GM21737 (cell line): ENCODE measurements around the gene SIK2.
"Not testable (repeated sequence)": the region's sequence is repeated elsewhere in the genome, so short reads cannot be mapped to it uniquely, and the experiment has no call there.

Experiments used
- ATAC-seq: cut with Tn5 transposase; IDR thresholded peaks from one replicate; pipeline ENCODE4 v1.9.1; 2021; ENCODE audit warnings: mild to moderate bottlenecking, moderate library complexity; ENCODE audit not compliant: unreplicated experiment

The SIK2 gene

GRCh38 chr11:111694851-111695250 lies 92.6 kb downstream of the SIK2 start:
- ATAC-seq: no peak

DNA sequence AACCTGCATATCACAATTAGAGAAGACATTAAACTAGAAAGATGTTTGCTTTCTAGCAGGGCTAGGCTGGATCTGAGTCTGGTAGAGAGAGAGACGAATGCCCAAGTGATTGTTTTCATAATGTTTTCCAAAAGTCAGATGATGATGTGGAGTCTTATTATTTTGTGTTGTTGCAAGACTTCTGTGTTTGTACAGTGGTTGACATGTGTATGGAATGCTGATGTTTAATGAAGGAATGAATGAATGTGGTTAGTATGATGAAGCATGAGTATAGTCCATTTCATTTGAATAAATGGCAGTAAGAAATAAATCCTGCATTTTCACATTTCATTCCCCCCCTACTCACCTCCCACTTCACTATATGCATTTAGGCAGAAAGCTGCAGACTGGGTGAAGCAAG lies 94.3 kb downstream of the SIK2 start:
- ATAC-seq: no peak

DNA sequence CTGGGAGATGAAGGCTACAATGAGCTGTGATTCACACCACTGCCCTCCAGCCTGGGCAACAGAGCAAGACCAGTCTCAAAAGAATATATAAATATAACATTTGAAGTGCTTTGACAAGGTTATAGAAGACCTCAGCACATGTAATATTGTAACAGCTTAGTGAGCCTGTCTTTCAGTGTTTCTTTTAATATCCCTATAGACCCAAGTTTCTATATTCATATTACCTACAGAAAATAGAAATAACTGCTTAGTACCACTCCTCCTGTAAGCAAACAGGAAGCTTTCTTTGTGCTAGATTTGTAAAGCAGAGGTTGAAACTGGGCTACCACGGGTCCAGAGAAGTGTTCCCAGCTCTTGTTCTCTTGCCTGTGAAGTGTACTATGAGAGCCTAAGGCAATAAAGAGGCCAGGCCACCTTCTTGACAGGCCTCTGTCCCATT lies 95.7 kb downstream of the SIK2 start:
- peak; percentile 63 for ATAC-seq

DNA sequence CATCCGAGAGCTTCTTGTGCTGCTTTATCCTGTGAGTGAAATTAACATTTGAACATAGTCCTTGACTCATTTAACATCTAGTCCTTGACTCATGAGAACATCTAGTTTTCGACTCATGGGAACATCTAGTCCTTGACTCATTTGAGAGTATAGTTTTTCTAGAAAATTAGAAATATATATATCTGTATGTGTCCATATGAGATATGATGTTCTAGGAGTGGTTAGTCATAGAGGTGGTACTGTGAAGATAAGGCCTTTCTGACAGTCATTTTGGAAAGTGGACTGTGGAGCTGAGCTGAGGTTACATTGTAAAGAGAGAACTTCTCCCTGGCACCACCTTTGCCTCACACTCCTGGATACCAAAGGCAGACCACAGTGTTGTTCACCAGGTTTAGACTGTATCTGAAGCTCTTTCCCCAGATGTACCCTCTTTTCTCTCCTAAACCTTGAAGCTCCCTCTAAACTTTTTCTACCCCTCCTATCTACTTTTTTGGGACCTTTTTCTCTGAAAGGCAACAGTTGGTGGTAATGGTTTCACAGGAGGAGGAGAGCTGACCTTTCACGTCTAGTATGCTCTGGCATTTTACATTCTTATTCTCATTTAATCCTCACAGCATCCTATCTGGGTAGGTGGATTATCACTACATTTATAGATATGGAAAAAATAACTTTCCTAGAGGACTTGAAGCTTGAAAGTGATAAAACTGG lies 96.8 kb downstream of the SIK2 start:
- ATAC-seq: no peak

DNA sequence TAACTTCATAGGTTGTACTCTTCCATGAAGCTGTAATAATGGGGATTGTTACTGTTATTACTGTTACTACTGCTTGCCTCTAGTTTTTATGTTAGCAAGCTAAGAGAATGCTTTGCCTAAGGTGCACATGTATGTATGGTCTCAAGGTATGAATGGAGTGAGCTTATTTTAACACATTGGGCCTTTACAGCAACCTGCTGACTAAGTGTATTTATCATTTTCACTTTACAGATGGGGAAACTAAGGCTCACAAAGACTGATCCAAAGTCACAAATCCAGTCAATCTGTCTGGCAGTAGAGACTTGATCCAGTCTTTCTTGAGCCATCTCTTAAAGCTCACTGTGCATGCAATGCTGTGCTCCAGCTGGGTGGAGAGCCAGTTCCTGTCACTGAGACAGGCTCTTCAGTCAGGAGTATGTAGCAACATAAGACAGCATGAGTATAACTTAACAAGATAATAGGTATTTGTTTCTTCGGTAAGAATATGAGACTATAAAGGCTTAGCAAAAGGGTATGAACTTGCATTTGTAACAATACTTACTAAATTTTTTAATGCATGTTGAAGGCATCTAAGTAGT lies 97.4 kb downstream of the SIK2 start:
- ATAC-seq: no peak

DNA sequence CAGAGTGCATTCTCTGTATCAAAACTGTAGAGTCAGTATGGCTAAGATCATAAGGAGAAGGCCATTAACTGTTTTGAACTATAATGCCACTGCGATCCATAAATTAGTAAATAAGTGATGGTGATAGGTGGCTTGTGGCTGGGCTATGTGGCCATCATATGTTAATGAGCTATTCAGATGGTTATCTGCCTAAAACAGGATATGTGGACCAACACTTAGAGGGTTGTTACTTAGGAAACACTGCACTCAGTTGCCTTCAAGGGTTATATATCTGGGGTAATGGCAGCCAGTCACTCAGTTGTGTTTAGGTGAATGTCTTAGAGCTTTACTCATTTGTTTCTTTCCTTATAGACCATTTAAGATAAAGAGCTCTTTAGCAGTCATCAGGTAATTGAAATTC lies 97.9 kb downstream of the SIK2 start:
- ATAC-seq: no peak

DNA sequence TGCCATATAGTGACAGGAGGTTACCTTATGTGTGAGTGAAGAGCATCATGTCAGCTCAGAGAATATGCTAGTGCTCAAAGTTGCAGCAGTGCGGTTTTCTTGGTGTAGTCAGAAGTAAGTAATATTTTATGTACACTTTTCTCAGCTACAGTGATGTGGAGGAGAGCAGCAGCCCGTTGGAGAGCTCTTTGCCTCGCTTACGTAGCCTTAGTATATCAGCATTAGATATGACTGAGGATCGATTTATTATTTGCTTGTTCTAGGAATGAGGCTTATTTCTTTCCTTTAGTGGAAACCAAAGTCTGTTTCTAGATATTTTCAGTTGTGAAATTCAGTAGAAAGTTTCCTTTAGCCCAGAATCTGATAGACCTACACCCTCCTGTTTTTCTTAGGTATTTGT lies 100.4 kb downstream of the SIK2 start:
- ATAC-seq: no peak

- ATAC-seq: no peak
These were observed 101.3 kb downstream of the SIK2 start for GRCh38 chr11:111703576-111703975.

DNA sequence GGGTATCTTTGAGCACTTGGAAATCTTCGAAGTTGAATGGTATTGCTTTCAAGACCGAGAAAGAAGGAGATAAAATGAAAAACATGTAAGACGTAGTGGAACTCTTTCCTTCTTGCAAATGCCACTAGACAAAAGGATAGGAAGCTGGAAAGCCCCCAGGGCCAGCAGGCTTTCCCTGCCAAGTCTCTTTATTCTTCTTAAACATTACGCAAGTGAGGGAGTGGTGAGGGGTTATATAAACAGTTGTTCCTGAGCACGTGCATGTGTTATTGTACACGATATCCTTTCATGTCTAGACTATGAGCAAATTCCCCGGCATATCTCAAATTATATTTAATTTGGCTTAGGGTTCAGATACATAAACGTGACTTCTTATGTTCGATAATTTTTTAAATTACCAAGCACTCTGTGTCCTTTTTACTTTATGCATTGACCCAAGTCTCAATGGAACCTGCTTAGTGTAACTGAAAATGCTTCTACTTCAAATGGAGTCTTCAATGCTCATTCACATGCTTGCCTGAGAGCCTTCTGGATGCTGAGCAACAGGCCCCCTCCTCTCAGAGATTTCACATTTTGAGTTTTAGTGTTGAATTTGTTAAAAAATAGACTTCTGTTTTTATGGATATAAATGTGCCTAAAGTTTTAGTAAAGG lies 104.9 kb downstream of the SIK2 start:
- ATAC-seq: no peak

DNA sequence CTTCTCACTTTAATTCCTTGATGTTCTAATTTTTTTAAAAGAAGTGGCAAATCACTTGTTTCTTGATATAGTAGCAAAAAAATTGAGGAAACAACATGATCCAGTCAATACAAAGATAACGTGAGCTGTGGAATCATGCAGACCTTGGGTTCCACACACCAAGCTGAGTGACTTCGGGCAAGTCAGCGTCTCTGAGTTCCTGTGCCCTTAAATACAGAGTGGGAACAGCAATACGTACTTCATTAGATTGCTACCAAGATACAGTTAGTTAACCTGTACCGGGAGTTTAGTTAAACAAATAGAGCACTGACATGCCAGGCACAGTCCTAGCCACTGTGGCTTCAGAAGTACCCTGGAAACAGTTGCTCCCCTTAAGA lies 105.4 kb downstream of the SIK2 start:
- ATAC-seq: no peak

DNA sequence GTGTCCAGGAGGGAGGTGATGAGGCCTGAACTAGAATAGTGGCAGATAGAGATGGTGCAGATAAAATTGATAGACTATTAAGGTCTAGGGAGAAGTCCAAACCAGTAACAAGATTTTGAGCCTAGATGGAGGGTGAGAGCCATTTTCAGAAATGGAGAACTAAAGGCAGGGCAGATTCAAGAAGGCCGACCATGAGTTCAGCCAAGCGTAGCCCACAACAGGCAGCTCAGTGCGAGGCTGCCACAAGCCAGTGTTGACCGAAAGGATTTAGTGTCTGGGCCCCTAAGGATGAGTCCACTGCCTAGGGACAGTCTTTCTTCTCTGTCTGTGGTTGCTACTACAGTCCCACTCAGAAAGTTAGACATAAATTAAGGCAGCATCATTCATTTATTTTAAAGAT lies 112.3 kb downstream of the SIK2 start:
- no peak for ATAC-seq

GRCh38 chr11:111715142-111715816 lies 113.0 kb downstream of the SIK2 start:
- no peak for ATAC-seq

- ATAC-seq: not testable (repeated sequence)
These were observed 115.4 kb downstream of the SIK2 start for GRCh38 chr11:111717660-111718059.

- no peak for ATAC-seq
These were observed 116.2 kb downstream of the SIK2 start for GRCh38 chr11:111718436-111718835.

DNA sequence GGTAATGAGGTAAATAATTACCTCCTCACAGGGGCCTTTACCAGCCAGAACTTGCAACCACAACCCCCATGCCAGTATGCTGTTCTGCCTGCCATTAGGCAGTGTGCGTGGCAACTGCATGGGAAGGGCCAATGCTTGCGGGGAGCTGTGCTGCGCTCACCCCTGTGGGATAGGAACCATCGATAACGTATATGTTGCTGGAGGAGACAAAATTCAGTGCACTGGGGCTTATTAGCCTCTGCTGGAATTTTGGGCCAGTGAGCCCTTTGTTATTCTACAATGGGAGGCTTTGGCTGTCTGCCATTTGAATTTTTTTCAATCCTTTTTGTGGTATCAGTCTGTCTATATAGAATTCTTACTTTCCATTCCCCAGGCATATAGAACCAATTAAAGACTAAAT lies 116.6 kb downstream of the SIK2 start:
- no peak for ATAC-seq

GRCh38 chr11:111719379-111719778 lies 117.1 kb downstream of the SIK2 start:
- no peak for ATAC-seq

- no peak for ATAC-seq
These were observed 118.7 kb downstream of the SIK2 start for GRCh38 chr11:111720801-111721494.

DNA sequence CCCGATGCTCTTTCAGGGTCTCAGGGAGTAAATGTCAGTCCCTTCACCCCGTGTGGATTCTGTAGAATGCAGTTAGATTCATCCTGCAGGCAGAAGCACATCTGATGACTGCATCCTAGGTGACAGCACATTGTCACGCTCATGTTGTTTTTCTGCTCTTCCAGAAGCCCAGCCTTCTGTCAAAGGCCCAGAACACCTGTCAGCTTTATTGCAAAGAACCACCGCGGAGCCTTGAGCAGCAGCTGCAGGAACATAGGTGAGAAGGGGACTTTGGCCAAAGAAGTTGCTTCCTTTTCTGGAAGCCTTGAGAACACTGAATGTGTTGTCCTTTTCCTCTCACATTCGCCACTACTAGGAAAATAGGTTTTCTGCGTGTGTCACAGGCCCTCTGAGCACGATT lies 120.3 kb downstream of the SIK2 start:
- ATAC-seq: no peak

- no peak for ATAC-seq
These were observed 121.3 kb downstream of the SIK2 start for GRCh38 chr11:111723595-111723994.

- ATAC-seq: no peak
These were observed 122.4 kb downstream of the SIK2 start for GRCh38 chr11:111724615-111725129.

DNA sequence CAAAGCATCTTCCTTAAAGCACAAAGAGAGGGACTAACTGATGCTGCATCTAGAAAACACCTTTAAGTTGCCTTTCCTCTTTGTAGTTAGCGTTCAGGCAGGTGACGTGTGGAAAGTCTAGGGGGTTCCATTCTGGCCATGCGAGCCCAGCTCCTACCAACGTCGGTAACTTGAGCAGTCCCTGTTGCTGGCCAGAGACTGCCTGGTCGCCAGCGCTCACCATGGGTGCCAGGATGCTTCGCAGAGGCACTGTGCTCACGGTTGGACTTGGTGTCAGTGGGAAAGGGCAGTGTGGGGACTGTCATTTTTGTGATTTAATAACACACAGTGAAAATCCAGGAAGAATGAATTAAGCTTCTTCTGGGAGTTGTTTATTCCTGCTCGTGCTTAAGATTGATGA lies 123.4 kb downstream of the SIK2 start:
- no peak for ATAC-seq
